Measurements from ENCODE around the gene SLC30A2. TPM values are rescaled to one million over a fixed set of nuclear protein-coding genes. Genes with fewer than 3 reads are reported as not detected.

The SLC30A2 gene
- total RNA-seq, 1 experiment from 2014 or later, result 0.17 TPM

DNA sequence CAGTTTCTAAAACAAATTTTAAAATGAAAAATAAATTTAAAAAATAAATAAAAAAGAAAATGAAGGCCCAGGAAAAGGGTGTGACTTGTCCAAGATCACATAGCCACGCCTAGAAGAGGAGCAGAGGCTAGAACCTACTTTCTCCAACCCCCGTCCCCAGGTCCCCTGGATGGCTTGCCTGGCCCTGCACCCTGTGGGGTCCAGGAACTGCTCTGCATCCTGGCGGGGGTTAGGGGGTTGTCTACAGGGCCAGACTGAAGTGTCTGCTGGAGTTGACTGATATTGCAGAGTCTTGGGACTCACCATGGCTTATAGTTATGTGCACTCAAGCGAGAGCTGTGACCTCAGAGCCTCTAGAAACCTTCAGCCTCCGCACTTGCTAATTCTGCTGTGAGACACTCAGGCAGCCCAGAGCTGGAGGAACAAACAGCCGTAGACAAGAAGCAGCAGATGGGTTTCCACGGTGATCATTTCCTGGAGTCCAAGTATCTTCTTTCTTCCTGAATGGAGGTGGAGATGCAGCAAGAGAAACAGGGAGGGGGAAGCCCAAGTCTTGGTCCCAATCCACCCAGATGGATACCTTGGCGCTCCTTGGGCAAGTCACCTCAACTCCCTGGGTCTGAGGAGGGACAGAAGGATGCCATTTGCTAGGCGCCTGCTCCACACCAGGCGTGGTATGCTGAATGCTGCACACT is 29.5 kb downstream of the SLC30A2 start:
- H3K36me3 ChIP-seq (replicated peaks; ENCODE audit: control insufficient read depth, insufficient read depth, low read length), result no peaks in the 10 kb centered on the region

DNA sequence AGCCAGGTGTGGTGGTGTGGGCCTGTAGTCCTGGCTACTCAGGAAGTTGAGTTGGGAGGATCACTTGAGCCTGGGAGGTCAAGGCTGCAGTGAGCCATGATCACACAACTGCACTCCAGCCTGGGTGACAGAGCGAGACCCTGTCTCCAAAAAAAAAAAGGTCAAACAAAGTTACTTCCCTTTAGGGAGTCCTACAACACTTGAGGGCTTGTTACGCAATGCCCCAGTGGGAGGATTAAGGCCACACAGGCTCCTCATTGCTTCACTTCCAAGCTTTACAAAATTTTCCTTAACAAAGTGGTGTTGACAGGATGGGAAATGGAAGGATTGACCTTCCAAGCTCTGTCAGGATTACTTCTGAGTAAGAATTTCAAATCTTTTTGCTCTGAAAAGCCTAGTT is 30.6 kb downstream of the SLC30A2 start:
- Histone ChIP-seq H3K36me3 (replicated peaks; ENCODE audit: control insufficient read depth, insufficient read depth, low read length) (no peaks in the 10 kb centered on the region), H3K27me3 (ENCODE audit: control insufficient read depth, insufficient read depth, low read length) (no peaks in the 10 kb centered on the region)

More for the DNA sequence above, 29.5 kb downstream of the SLC30A2 start:
- H3K4me3 ChIP-seq (ENCODE audit: insufficient read depth, low read depth, low read length), result no peak overlapping the region
- no peaks in the 10 kb centered on the region for H3K27me3 ChIP-seq (ENCODE audit: control insufficient read depth, insufficient read depth, low read length)
- no peak for DNase-seq

DNA sequence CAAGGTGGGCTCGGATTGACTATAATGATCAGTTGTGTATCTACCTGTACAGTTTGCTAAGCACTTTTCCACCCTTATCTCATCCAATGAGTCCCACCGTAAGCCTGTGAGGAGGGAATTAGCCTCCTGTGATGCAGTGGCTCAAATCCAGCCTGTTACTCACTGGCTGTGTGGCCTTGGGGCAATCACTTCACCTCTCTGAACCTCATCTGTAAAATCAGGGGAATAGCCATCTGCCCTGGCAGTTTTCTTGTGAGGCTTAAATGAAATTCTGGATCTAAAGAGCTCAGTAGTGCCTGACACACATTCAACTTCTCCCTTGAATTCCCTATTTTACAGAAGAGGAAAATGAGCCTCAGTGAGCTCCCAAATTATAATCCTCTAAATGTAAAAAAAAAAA is 31.7 kb downstream of the SLC30A2 start:
- DNase-seq, result no peak
- Histone ChIP-seq H3K4me3 (ENCODE audit: insufficient read depth, low read depth, low read length) (no peak overlapping the region), H3K36me3 (replicated peaks; ENCODE audit: control insufficient read depth, insufficient read depth, low read length) (no peaks in the 10 kb centered on the region), H3K27me3 (ENCODE audit: control insufficient read depth, insufficient read depth, low read length) (no peaks in the 10 kb centered on the region)

More for the DNA sequence above, 30.6 kb downstream of the SLC30A2 start:
- H3K4me3 ChIP-seq (ENCODE audit: insufficient read depth, low read depth, low read length), result no peak overlapping the region
- DNase-seq, result peak; percentile 45

DNA sequence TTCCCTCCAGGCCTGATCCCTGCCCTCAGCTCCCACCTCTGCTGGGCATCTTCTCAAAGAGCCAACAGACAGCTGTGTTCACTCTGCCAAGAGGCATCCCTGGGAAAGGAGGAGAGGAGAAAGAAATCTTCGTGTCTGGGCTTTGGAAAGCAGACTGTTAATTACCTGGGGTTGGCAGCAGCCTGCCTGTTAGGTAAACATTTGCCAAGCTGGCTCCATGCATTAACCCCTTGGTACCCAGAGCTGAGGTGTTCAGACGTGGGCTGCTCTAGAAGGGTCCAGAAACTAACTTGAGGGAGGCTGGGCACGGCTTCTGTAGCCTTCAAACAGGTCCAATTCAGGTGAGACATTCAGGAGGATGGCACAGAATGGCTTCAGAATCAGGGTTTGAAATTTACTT is 33.1 kb downstream of the SLC30A2 start:
- Histone ChIP-seq H3K4me3 (ENCODE audit: insufficient read depth, low read depth, low read length) (no peak overlapping the region), H3K27me3 (ENCODE audit: control insufficient read depth, insufficient read depth, low read length) (no peaks in the 10 kb centered on the region), H3K36me3 (replicated peaks; ENCODE audit: control insufficient read depth, insufficient read depth, low read length) (no peaks in the 10 kb centered on the region)
- no peak for DNase-seq

DNA sequence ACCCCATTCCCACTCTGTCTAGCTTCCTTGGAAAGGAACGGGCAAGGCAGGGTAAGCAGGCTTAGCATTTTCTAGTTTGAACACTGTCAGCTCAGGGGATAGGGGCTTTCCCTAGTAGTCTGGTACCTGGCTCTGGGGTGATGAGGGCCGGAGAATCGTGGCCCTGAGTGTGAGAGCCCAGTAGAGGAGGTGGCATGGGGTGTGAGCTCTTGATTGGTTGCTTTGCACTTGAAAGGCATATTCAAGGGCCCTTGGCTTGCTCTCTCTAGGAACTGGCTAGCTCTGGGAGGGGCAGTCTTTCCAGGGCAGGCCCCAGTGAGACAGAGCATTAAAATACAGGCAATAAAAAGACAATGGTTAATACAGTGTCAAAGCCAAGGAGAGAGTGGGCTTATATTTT is 35.1 kb downstream of the SLC30A2 start:
- DNase-seq, result peak; percentile 83
- Histone ChIP-seq H3K27me3 (ENCODE audit: control insufficient read depth, insufficient read depth, low read length) (no peaks in the 10 kb centered on the region), H3K4me3 (ENCODE audit: insufficient read depth, low read depth, low read length) (no peak overlapping the region), H3K36me3 (replicated peaks; ENCODE audit: control insufficient read depth, insufficient read depth, low read length) (no peaks in the 10 kb centered on the region)

DNA sequence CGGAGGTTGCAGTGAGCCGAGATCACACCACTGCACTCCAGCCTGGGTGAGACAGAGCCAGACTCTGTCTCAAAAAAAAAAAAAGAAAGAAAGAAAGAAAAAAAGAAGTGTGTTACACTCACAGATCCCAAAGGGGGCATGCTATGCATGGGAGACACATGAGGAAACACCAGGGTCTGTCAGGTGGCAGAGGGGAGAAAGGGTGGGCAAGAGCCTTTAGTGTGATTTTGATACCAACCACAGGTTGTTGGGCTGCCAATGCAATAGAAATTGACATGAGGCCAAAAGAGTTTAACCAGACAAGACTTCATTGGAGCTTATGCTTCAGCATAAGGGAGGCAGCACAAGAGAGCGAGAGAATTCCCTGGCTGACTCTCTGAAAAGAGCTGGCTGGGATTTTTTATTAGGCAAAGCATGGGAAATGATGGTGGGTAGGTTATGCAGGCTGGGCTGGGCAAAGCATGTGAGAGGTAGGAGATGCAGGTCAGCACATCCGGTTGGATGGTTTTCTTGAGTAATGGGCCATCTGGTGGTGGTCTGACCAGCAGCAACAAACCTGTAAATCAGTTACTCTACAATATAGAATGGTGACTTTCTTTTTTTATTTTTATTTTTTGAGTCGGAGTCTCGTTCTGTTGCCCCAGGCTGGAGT is 36.0 kb downstream of the SLC30A2 start:
- DNase-seq, result peak; percentile 82
- Histone ChIP-seq H3K4me3 (ENCODE audit: insufficient read depth, low read depth, low read length) (no peak overlapping the region), H3K36me3 (replicated peaks; ENCODE audit: control insufficient read depth, insufficient read depth, low read length) (no peaks in the 10 kb centered on the region), H3K27me3 (ENCODE audit: control insufficient read depth, insufficient read depth, low read length) (no peaks in the 10 kb centered on the region)

DNA sequence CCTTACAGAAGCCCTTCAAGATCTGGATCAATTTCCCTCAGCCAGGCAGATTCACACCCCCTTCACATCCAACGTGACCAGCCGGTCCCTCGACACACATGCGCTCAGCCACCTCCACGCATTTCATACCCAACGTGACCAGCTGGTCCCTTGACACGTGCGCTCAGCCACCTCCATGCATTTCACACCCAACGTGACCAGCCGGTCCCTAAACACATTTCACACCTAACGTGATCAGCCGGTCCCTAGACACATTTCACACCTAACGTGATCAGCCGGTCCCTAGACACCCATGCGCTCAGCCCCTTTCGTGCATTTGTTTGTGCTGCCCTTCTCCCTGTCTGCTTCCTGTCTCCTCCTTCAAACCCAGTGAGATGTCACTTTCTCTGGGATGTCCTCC is 39.2 kb downstream of the SLC30A2 start:
- Histone ChIP-seq H3K27me3 (ENCODE audit: control insufficient read depth, insufficient read depth, low read length) (no peaks in the 10 kb centered on the region), H3K36me3 (replicated peaks; ENCODE audit: control insufficient read depth, insufficient read depth, low read length) (no peaks in the 10 kb centered on the region), H3K4me3 (ENCODE audit: insufficient read depth, low read depth, low read length) (no peak overlapping the region)
- no peak for DNase-seq

DNA sequence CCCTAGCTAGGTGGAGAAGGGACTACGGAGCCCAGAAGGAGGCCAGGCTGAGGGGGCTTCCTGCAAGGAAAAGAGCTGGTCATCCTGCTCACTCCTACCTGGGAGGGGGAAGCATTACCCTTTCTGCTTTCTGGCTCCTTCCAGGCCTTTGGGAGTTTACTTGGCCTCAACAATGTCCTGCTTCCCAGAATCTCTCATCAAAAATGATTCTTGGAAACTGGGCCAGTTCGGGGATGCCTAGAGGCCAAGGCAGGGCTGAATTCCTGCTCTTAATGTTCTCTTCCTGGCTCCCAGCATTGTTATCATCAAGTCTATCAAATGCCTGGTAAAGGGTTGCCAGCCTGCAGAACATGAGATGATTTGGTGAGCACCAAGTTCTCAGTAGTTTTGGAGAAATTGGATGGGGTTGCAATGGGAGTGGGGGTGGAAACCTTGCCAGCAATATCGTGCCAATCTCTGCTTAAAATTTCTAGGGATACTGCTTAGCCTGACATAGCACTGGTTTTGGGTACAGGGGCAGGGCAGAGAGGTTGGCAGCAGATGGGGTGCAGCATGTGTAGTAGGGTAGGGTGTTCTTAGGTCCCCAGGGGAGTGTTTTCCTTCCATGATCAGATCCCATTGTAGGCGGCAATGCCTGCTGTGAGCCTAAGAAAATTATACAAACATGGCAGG is 40.3 kb downstream of the SLC30A2 start:
- Histone ChIP-seq H3K4me3 (ENCODE audit: insufficient read depth, low read depth, low read length) (no peak overlapping the region), H3K36me3 (replicated peaks; ENCODE audit: control insufficient read depth, insufficient read depth, low read length) (no peaks in the 10 kb centered on the region), H3K27me3 (ENCODE audit: control insufficient read depth, insufficient read depth, low read length) (no peaks in the 10 kb centered on the region)
- no peak for DNase-seq

DNA sequence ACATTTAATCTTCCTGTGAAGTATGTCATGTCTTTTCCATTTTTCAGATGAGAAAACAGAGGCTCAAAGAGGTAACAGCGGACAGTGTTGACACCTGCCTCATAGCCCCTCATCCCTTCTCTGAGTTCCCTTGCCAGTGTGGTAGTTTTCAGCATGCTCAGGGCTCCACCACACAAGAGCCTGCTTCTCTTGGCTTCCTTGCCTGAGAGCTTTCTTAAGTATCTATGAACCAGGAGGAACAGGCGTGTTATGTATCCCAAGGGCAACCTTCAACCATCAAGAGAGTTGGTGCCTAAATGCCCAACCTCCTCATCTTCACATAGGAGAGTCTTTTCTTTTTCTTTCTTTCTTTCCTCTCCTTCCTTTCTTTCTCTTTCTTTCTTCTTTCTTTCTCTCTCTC is 42.2 kb downstream of the SLC30A2 start:
- Histone ChIP-seq H3K4me3 (ENCODE audit: insufficient read depth, low read depth, low read length) (no peak overlapping the region), H3K27me3 (ENCODE audit: control insufficient read depth, insufficient read depth, low read length) (no peaks in the 10 kb centered on the region; the same call in 1 of the 2 replicates), H3K36me3 (replicated peaks; ENCODE audit: control insufficient read depth, insufficient read depth, low read length) (no peaks in the 10 kb centered on the region)
- no peak for DNase-seq

DNA sequence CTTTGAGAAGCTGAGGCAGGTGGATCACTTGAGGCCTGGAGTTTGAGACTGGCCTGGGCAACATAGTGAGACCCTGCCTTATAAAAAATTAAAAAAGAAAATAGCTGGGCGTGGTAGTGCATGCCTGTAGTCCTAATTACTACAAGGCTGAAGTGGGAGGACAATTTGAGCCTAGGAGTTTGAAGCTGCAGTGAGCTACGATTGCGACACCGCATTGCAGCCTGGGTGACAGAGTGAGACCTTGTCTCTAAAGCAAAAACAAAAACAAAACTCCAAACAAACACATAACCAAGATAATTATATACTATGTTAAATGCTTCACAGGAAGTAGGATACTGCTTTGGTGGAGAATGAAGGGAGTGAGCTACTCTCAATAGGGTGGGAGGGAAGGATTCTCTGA is 42.7 kb downstream of the SLC30A2 start:
- Histone ChIP-seq H3K4me3 (ENCODE audit: insufficient read depth, low read depth, low read length) (no peak overlapping the region), H3K27me3 (ENCODE audit: control insufficient read depth, insufficient read depth, low read length) (no peaks in the 10 kb centered on the region; the same call in 1 of the 2 replicates), H3K36me3 (replicated peaks; ENCODE audit: control insufficient read depth, insufficient read depth, low read length) (no peaks in the 10 kb centered on the region)
- no peak for DNase-seq

DNA sequence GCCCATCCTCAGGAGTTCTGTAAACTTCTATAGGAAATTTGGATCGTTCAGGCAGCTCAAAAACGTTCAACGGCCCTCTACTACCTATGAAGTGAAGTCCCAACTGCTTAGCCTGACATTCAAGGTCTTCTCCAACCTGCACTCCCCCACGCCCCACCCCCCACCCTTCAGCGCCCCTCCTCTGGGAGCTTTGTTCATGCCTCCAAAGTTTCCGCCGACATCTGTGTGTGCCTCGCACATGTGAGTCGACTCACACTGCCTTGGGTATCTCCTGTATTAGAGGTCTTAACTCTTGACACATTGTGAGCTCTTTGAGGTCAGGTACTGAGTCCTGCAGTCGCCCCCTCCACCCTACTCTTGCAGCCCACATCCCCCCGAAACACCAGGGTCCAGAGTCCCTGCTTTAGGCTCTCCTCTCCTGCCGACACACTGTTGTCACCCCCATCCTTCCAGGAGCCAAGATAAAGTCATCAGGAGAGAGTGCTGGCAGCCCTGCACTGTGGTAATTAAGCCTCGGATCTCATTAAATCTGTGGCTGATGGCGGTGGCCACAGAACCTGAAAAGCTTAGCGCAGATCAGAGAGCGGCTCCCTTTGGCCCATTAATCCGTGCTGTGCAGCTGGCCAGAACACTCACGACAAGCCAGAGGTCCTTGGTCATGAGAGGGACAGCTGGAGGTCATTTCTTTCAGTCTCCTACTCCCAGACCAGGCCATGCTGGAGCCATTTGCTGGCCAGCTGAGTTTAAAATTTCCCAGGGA is 46.7 kb downstream of the SLC30A2 start:
- Histone ChIP-seq H3K36me3 (replicated peaks; ENCODE audit: control insufficient read depth, insufficient read depth, low read length) (no peaks in the 10 kb centered on the region), H3K27me3 (ENCODE audit: control insufficient read depth, insufficient read depth, low read length) (no peaks in the 10 kb centered on the region; the same call in 1 of the 2 replicates), H3K4me3 (ENCODE audit: insufficient read depth, low read depth, low read length) (no peak overlapping the region)
- no peak for DNase-seq

DNA sequence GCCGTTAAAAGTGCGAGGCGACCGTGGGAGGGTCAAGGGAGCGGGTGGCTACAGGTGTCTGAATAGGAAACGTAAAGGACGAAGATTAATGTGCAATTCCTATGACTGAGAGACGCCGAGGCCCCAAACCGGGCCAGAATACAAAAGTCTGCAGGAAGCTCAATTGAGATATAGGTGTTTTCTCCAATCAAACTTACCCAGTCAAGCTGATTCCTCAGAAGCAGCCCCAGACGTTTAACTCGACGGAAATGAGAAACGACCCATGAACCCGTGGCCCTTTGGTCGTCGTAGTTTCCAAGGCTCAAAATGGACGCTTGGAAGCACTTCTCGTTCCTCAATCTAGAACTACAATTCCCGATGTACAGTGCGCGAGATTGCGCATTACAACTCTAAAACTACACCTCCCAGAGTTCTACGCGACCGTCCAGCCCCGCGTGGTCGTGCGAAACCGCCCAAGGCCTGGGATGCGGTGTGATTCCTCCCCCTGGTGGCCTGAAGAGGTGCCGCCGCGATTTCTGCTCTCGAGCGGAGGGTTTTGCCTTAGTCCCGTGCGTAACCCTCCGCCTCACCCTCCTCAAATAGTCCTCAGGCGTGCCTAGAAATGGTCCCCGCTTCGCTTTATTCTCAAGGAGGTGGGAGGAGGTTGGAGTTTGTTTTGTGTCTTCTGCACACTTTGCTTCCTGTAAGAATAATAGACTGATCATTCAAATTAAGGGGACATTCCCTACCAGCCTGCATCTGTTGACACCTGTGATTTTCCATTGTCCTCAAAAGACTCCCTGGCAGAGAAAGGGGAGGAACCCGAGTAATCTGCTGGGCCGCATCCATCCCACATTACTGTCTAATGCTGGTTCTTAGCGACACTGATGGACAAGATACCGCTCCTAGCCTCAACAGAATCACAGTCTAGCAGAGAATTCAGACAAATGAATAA is 47.8 kb downstream of the SLC30A2 start, which contains the start of gene PAFAH2:
Gene PAFAH2 (minus strand): TSS at position 236 of the 934 bp plus-strand sequence. CDS start 7,247 bp downstream, outside the sequence.
- Histone ChIP-seq H3K36me3 (replicated peaks; ENCODE audit: control insufficient read depth, insufficient read depth, low read length) (no peaks in the 10 kb centered on the region), H3K27me3 (ENCODE audit: control insufficient read depth, insufficient read depth, low read length) (no peaks in the 10 kb centered on the region; the same call in 1 of the 2 replicates), H3K4me3 (ENCODE audit: insufficient read depth, low read depth, low read length) (peak within 1 kb of the TSS; percentile 75)
- peak; percentile 94 for DNase-seq

DNA sequence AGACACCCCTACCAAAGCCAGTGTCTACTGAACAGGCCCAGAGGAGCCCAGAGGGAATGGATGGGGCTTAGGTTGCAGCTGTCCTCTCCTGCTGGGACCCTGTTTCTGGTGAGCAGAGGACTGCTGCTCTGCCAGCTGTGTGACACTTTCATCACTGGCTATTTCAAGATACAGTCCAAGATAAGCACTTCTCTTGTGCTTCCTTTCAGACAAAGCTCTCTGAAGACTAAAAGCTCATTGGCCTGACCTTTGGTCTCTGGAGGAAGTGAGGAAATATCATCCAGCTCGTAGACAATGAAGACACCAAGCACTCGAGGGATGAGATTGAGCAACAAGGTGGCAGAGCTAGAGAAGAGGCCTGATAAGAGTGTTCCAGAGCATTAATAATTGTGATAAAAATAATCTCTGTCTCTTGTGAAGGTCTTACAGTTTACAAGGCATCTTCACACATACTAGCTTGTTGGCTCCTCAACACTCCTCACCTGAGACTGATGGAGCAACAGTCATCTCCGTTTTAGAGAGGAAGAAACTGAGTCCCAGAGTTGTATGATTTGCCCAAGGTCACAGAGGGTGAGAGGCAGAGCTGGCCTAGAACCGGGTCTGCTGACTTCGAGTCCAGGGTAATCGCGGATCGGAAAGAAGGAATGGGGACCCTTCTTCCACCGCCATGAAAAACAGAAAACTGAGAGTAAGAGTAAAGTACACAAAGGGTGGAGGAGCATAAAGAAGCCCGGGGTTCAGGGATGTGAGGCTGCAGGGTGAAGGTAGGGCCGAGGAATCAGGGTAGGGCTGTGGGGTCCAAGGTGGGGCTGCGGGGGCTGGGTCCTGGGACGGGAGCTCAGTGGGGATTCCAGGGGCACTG is 48.7 kb downstream of the SLC30A2 start:
- no peak for DNase-seq
- H3K27me3 ChIP-seq (ENCODE audit: control insufficient read depth, insufficient read depth, low read length), result no peaks in the 10 kb centered on the region; the same call in 1 of the 2 replicates
- peak overlapping the region; percentile 75 for H3K4me3 ChIP-seq (ENCODE audit: insufficient read depth, low read depth, low read length)
- H3K36me3 ChIP-seq (replicated peaks; ENCODE audit: control insufficient read depth, insufficient read depth, low read length), result no peaks in the 10 kb centered on the region

Measured in H7 (cell line).